Heart left ventricle (tissue), 13 donors: ENCODE data around the gene TNPO3.

Source experiments
- POLR2A ChIP-seq, 2 donors: fragments of 450-650 bp; IDR thresholded peaks; one replicate each; pipeline ENCODE4 v1.6.1; 2017; ENCODE audit warnings: antibody characterized with exemption in 2 of 2, mild to moderate bottlenecking in 2 of 2, moderate library complexity in 2 of 2
- TF ChIP-seq, protein P1 (sequence below), 12 donors: fragments of 200-600 bp; sonication (generic) in 4 of 12; IDR thresholded peaks; one replicate each; pipeline versions ENCODE4 v1.5.0 to v1.8.0; 2018 to 2022; ENCODE audit warnings: antibody characterized with exemption in 12 of 12, mild to moderate bottlenecking in 5 of 12
- donor health status: ischemic (EF 13 %, LVEDD 7.1; RV severe dilation, severe dysfunction).
- donor health status: DM: no; HTN: yes; CAD: no.
- donor health status: DM: no; HTN: no; CAD: no.
- donor health status: ischemic (EF 25% LVEDD 6.9; RV normal size, moderate dysfunction).
- donor health status: ischemic (EF 25% LVEDD 5.7; RV mildly dilated, moderate dysfunction).
- donor health status: ischemic (EF 35%, LVEDD 5.7; RV mildly dilated, moderate dysfunction).
- donor health status: nonischemic (EF 11% LVEDD 7.7; RV severe dilation, severe dysfunction).
- donor health status: DM: yes; HTN: yes; CAD: no.
- donor health status: PGD.
- donor health status: ischemic (EF 29% LVEDD 5.4; RV normal size, mild dysfunction).
- donor health status: nonischemic (EF 23%, LVEDD 6.1; RV moderate dilation, normal function).

DNA sequence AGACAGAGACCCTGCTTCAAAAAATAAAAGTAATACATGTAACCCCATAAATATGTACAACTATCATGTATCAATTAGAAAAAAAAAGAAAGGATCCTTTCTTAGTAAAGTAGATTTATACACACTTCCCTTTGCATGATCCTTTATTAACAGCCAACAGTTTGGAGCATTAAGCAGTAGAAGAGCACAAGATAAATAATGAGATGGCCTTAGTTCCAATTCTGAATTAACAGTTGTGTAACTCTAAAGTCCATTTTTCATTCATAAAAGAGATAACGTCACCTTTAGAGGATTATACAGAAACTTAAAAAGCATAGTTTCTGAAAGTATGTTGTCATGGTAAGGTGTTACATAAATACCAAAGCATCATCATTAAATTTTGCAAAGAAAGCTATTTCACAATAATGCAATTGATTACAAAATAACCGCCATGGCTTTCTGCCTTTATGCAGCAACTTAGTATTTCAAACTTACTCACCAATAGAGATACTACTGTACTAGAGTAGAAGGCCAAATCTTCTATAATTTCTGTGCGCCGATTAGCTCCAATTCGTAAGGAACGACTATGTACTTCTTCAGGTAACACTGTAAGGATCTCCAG lies 40.3 kb downstream of the TNPO3 start:
- TF ChIP-seq, protein P1, sequence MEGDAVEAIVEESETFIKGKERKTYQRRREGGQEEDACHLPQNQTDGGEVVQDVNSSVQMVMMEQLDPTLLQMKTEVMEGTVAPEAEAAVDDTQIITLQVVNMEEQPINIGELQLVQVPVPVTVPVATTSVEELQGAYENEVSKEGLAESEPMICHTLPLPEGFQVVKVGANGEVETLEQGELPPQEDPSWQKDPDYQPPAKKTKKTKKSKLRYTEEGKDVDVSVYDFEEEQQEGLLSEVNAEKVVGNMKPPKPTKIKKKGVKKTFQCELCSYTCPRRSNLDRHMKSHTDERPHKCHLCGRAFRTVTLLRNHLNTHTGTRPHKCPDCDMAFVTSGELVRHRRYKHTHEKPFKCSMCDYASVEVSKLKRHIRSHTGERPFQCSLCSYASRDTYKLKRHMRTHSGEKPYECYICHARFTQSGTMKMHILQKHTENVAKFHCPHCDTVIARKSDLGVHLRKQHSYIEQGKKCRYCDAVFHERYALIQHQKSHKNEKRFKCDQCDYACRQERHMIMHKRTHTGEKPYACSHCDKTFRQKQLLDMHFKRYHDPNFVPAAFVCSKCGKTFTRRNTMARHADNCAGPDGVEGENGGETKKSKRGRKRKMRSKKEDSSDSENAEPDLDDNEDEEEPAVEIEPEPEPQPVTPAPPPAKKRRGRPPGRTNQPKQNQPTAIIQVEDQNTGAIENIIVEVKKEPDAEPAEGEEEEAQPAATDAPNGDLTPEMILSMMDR (IDR thresholded peaks at IDR 0.05): no peak
- TF ChIP-seq POLR2A (IDR thresholded peaks at IDR 0.05): no peak
